HG02938 (cell line): ENCODE measurements around the gene SEMA7A.

Experiments used
- ATAC-seq: cut with Tn5 transposase; IDR thresholded peaks from one replicate; pipeline ENCODE4 v1.9.1; 2021; ENCODE audit warnings: mild to moderate bottlenecking, moderate library complexity; ENCODE audit not compliant: unreplicated experiment

SEMA7A gene

DNA sequence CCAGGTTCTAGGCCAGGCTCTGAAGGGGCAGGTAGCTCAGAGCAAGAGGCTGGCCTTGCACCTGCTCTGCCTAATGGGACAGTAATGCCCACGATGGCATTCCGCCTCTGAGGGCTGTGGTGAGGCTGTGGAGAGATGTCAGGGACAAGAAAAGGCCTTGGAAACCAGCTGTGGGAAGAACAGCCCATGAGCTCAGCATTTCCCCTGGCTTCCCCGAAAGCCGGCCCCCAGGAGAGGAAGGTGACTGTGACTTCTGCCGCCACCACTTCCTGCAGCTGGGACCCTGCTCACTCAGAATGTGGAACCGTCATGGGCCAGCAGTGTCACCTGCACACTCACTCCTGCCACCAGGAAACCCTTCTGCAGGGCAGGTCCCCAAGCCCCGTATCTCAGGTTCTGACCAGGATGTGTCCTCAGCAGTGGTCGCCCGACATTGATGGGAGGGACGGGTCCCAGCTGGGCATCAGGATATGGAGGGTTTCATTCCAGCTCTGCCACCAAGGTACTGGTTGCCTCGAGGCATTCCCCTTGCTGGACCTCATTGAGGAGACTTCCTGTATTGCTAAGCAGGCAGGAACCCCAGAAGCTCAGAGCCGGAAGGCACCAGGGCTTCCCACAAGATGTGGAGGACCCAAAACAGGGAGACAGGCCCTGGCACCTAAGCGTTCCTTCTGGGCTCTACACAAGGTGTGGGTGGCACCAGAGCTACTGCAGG, 30.7 kb downstream of the SEMA7A start:
- ATAC-seq, result peak; percentile 0

DNA sequence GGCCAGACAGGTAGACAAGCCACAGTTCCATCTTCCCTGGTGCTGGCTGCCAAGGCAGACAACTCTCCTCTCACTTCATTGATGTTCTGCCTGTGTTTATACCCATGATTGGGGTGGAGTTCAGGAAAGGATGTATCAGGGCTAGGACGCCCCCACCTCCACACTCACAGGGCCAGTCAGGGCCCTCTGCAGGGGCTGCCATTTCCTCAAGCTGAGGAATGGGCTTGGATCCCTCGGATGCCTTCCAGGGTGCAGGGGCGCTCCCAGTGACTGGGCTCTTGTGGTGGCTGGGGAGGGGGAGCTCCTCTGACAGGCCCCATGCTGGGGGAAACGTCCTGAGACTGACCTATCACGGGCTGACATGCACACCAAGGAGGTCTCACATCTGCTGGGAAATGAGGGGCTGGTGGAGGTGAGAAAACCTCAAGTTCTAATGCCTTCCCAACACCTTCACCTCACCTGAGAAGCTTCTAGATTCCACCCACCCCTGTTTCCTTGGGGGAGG, 31.4 kb downstream of the SEMA7A start:
- no peak for ATAC-seq

GRCh38 chr15:74400915-74401757, 32.6 kb downstream of the SEMA7A start:
- no peak for ATAC-seq

- ATAC-seq, result no peak
Measured at GRCh38 chr15:74400313-74400860, 33.4 kb downstream of the SEMA7A start.

- ATAC-seq, result no peak
Measured at GRCh38 chr15:74399511-74400312, 34.0 kb downstream of the SEMA7A start.

DNA sequence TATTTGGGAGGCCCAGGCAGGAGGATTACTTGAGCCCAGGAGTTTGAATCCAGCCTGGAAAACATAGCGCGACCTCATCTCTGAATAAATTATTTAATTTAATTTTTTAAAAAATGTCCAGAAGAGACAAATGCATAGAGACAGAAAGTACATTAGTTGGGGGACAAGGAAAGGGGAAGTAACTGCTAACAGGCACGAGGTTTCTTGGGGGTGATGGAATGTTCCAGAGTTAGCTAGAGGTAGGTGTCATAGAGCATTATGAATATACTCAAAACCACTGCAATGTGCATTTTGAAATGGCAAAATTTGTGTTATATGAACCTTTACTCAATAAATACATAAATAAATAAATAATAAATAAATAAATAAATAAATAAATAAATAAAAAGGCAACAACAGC, 34.7 kb downstream of the SEMA7A start:
- ATAC-seq, result no peak

DNA sequence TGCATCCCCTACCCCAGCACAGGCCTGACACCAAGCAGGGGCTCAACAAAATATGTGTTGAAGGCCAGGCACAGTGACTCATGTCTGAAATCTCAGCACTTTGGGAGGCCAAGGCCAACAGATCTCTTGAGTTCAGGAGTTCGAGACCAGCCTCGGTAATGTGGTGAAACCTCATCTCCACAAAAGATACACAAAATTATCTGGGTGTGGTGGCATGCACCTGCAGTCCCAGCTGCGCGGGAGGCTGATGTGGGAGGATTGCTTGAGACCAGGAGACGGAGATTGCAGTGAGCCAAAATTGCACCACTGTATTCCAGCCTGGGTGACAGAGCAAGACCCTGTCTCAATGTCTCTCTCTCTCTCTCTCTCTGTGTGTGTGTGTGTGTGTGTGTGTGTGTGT, 35.6 kb downstream of the SEMA7A start:
- ATAC-seq, result no peak

DNA sequence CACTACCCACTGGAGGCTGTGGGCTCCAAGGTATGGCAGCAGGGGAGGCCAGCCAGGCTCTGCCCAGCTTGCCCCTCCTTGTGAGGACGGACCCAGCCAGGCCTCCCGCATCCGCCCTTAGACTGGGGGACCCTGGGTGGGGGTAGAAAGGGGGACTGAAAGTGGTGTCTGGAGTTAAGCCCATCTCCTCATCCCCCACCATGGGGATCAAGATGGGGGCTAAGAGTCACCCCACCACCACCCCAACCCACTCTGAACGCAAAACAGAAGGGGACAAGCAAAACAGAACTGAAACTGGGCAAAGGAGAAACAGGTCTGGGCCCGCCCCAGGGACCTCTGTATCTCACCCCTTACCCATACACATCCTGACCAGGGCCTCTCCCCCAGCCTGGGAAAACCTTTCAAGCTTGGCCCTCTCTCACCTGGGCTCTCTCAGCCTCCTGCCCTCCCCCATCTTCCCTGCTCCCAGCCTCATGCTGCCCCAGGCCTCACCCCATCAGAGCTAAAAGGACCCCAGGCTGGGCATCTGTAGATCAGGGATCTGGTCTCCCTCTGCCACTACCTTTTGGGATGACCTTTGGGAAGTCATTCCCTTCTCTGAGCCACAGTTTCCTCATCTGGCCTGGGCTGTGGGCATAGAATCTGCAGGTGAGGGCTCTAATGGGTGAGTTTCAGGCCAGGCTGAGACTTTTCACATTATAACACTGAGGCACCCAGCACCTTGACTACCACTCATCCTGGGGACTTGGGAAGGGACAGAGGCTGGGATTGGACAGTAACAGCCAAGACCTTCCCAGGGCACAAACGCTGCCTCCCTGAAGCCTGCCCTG, 36.3 kb downstream of the SEMA7A start:
- ATAC-seq, result no peak

GRCh38 chr15:74396445-74397238, 37.1 kb downstream of the SEMA7A start:
- ATAC-seq, result no peak

DNA sequence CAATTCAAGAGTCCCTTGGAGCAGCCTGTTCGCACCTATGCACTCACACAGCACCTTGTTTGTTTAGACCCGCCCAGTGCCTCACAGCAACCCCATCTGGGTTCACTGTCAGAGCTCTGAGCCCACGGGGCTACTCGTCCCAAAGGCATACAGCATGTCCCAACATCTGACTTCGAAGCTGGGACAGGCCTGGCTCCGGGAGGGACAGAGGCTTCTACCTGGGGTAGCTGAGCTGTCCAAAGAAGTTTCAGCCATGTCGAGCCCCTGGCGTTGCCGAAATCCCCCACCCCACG, 37.7 kb downstream of the SEMA7A start:
- ATAC-seq, result no peak

DNA sequence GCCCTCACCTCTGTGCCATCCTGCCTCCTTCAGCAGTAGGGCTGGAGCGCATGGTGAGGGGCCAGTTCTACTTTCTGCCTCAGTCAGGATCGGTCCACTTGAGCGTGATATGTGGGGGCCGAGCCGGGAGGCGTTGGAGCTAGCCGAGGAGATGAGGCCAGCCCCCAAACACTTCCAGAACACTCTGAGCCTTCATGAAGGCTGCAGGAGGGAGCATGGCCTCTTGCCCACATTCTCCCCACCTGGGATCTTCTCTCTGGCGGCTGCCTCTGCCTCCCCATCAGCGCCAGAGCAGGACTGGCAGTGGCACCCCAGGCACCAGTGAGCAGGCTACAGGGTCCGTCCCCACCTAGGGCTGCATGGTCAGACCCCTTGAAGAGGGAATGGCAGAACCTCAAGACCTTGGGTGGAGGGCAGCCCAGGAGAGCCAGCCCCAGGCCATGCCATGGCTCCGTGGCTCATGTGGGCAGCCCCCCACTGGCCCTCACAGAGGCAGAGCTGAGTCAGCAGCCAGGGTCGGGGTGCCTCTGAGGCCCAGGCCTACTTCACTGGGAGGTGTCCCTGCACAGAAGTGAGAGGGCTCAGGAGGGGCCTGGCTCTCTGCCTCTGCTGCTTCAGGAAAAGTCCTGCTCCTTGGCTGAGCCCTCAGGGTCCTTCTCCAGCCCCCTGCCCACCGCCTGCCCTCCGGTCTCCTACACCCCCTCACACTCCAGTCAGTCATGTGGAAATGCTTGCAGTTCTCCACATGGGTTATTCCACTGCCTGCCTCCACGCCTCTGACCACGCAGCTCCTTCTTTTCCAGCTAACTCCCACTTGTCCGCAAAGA, 38.2 kb downstream of the SEMA7A start:
- no peak for ATAC-seq

- ATAC-seq, result no peak
Measured at GRCh38 chr15:74394090-74394846, 39.5 kb downstream of the SEMA7A start.

- ATAC-seq, result no peak
Measured at GRCh38 chr15:74393423-74393822, 40.3 kb downstream of the SEMA7A start.

GRCh38 chr15:74392902-74393301, 40.9 kb downstream of the SEMA7A start:
- ATAC-seq, result no peak

DNA sequence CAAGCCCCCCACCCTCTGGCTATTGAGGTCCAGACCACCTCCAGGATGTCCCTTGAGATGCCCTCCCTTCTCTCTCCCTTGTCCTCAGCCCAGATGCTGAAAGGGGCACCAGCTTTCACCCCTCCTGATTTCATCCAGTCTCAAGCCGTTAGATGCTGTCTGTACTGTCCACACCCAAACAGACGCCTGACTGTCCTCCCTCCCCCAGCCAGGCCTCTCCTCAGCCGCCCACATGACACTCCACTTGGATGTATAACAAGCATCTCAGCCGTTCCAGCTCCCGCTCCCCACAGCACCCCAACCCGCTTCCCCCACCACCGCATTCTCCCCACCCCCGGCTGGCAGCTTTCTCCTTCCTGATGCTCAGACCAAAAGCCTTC, 41.3 kb downstream of the SEMA7A start:
- no peak for ATAC-seq

DNA sequence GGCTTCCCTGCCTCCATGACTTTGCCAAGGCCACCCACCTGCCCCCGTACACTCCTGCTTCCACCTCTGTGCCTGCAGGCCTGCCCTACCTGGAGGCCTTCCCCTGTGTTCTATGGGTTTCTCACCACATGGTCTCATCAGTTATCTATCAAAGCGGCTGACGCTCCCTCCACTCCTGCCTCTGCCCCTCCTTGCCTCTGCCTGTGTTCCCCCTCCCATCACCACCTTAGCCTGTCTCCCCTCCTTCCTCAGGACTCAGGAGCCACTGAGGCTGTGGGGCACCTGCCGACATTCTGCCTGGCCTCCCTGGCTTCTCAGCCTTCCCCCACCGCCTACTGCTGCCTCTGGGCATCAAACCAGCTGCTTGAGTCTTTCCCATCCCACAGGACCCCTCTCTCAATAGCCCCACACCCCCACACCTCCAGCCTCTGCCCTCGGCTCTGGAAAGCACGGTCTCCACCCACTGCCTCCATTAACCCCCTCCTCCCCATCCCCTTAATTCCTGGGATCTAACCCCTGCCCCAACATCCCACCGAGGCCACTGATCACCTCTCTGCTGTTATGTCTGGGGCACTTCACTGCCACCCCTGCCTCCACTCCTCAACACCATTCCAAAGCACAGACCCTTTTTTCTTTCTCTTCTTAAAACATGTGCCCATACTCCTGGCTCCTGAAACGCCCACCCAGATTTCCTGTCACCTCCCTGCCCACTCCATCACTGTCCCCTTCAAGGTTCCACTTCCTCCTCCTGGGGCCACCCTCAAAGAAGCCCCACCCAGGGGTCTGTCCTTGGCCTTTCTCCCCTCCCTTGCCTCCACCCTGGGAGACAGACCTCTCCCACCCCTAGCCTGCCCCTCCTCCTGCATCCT, 41.9 kb downstream of the SEMA7A start:
- no peak for ATAC-seq

DNA sequence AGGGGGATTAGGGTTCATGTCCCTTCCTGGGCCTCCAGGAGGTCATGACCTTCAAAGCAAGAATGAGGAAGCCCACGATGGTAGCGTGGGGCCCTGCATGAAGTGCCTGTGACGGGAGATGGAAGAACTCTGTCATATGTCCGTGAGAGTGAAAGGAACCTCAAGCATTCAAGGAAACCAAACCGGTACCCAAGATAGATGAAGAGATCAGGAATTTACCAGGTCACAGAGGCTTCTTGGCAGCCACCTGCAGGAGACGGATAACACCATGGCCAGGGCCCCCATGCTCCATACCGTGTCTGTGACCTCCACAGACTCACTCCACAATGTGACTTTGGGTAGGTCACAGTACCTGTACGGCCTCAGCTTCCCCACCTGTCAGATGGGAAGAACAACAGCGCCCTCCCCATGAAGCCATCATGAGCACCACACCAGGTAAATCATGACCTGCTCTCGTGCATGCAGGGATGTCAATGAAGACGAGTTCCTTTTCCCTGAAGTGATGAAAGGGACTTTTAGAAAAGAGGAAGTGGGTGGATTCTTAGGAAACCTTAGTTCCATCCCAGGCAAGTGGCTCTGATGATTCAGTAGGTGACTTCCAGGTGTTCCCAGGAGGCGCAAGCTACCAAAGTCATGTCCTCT, 43.0 kb downstream of the SEMA7A start:
- no peak for ATAC-seq
